GM21723 (cell line): ENCODE data around the gene RUFY3.
"Not testable (repeated sequence)": the region's sequence is repeated elsewhere in the genome, so short reads cannot be mapped to it uniquely, and the experiment has no call there.

Experiments
- ATAC-seq: cut with Tn5 transposase; IDR thresholded peaks from one replicate; pipeline ENCODE4 v1.9.1; 2021; ENCODE audit warnings: mild to moderate bottlenecking, moderate library complexity; ENCODE audit not compliant: unreplicated experiment

The RUFY3 gene

GRCh38 chr4:70769396-70769795 lies 47.6 kb downstream of the RUFY3 start:
- ATAC-seq = not testable (repeated sequence)

GRCh38 chr4:70772929-70773555 lies 51.3 kb downstream of the RUFY3 start:
- peak; percentile 75 for ATAC-seq

- no peak for ATAC-seq
Measured at GRCh38 chr4:70778888-70779422, 57.2 kb downstream of the RUFY3 start.

GRCh38 chr4:70783096-70783495 lies 61.3 kb downstream of the RUFY3 start:
- ATAC-seq = no peak

GRCh38 chr4:70787496-70787895 lies 65.7 kb downstream of the RUFY3 start:
- ATAC-seq = no peak

- no peak for ATAC-seq
Measured at GRCh38 chr4:70788733-70789132, 67.0 kb downstream of the RUFY3 start.

- no peak for ATAC-seq
Measured at GRCh38 chr4:70793626-70794025, 71.9 kb downstream of the RUFY3 start.

GRCh38 chr4:70801265-70801809 lies 79.6 kb downstream of the RUFY3 start:
- no peak for ATAC-seq

GRCh38 chr4:70802928-70803580 lies 81.3 kb downstream of the RUFY3 start:
- ATAC-seq = no peak

- no peak for ATAC-seq
Measured at GRCh38 chr4:70808151-70808550, 86.4 kb downstream of the RUFY3 start.

- no peak for ATAC-seq
Measured at GRCh38 chr4:70815370-70815769, 93.6 kb downstream of the RUFY3 start.

GRCh38 chr4:70816894-70817293 lies 95.1 kb downstream of the RUFY3 start:
- peak; percentile 58 for ATAC-seq

GRCh38 chr4:70818173-70818855 lies 96.5 kb downstream of the RUFY3 start:
- peak; percentile 44 for ATAC-seq

- no peak for ATAC-seq
Measured at GRCh38 chr4:70818921-70819320, 97.2 kb downstream of the RUFY3 start.

- no peak for ATAC-seq
Measured at GRCh38 chr4:70829015-70829414, 107.3 kb downstream of the RUFY3 start.

GRCh38 chr4:70829492-70829891 lies 107.7 kb downstream of the RUFY3 start:
- no peak for ATAC-seq

GRCh38 chr4:70830054-70830453 lies 108.3 kb downstream of the RUFY3 start:
- no peak for ATAC-seq

GRCh38 chr4:70831293-70831692 lies 109.5 kb downstream of the RUFY3 start:
- no peak for ATAC-seq

- no peak for ATAC-seq
Measured at GRCh38 chr4:70833675-70834074, 111.9 kb downstream of the RUFY3 start.

- ATAC-seq = no peak
Measured at GRCh38 chr4:70836081-70836480, 114.3 kb downstream of the RUFY3 start.

- ATAC-seq = no peak
Measured at GRCh38 chr4:70838204-70838603, 116.4 kb downstream of the RUFY3 start.
